ENCODE data around the gene VSIG2. TPM values are rescaled to one million over a fixed set of nuclear protein-coding genes. Genes with fewer than 3 reads are reported as not detected.

VSIG2 gene
- total RNA-seq, 1 donor from 2014 or later: not detected

DNA sequence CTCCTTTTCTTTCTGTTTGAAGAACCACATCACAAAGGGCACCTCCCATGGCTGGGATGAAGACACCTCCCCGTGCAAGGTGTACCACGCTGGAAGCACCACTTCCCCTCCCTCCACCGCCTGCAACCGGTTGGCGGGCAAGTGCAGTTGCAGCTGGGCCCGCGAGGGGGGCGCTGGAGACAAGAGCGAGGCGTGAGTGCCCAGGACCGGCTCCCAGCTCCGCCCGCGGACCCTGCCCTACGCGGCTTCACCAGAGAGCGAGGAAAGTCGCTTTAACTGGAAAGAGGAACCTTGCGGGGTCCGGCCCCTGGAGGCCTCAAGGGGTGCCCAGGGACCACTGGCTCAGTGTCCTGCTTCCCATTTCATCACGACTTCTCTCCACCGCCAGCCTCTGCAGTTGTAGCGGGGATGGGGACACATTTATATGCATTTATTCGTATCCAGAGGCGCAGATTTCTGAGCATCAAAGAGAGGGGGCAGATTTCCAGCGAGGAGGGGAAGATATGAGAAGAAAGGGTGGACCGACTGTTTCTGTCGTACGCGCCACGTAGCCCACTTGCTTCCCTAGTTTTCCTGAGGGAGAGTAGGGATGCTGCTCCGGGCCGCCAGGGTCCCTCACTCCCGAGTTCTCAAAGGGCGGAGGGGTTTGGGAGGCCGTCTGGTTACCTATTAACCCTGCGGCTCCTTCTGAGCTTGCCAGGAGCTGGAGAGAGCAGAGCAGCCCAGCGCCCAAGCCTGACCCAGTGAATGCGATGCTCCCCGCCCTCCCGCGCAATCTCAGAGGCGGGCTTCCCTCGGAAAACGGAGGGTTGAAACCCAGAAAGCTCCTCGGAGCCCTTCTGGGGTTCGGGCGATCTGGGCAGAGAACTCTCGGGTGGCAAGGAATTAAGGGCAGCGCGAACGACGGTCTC is 6.6 kb upstream of the VSIG2 start:
- H3K9ac ChIP-seq (ENCODE audit: low read depth in 1 of 3, low read length in 3 of 3): peak overlapping the region; percentile 45 to 79 (median 61)
- H3K27ac ChIP-seq (ENCODE audit: low read depth, low read length): peak overlapping the region; percentile 86
- H3K36me3 ChIP-seq (ENCODE audit: control insufficient read depth in 3 of 3, insufficient read depth in 3 of 3, low read length in 3 of 3): peaks cover 0 to 8% (median 4%) of the 10 kb centered on the region in 3 donors
- peaks cover 36 to 45% (median 44%) of the 10 kb centered on the region in 3 donors for H3K4me1 ChIP-seq (ENCODE audit: control insufficient read depth in 3 of 3, insufficient read depth in 3 of 3, low read length in 3 of 3)
- no peaks in the 10 kb centered on the region for H3K9me3 ChIP-seq (ENCODE audit: control insufficient read depth in 3 of 3, low read length in 3 of 3)
- H3K27me3 ChIP-seq (ENCODE audit: control insufficient read depth in 3 of 3, insufficient read depth in 3 of 3, low read length in 3 of 3): peaks cover 66 to 73% (median 68%) of the 10 kb centered on the region in 3 donors
- H3K4me3 ChIP-seq (ENCODE audit: low read length in 3 of 3): peak overlapping the region; percentile 50 to 66 (median 64)

DNA sequence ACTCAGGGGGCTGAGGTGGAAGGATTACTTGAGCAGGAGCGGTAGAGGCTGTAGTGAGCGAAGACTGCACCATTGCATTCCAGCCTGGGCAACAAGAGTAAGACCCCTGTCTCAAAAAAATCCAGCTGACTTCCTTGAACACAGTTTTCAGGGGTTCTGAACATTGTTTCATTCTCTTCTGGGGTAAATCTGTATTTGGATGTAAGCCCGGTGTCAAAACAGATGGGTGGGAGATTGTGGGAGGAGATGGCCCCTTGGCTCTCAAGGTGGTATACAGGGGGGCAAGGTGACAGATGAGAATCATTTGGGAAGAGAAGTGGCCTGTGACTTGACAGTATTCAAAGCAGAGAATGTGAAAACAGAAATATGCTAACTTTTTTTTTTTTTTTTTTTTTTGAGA is 5.3 kb upstream of the VSIG2 start:
- no peak overlapping the region for H3K9ac ChIP-seq (ENCODE audit: low read depth in 1 of 3, low read length in 3 of 3)
- peaks cover 59 to 72% (median 62%) of the 10 kb centered on the region in 3 donors for H3K27me3 ChIP-seq (ENCODE audit: control insufficient read depth in 3 of 3, insufficient read depth in 3 of 3, low read length in 3 of 3)
- no peaks in the 10 kb centered on the region for H3K9me3 ChIP-seq (ENCODE audit: control insufficient read depth in 3 of 3, low read length in 3 of 3)
- peaks cover 0 to 8% (median 4%) of the 10 kb centered on the region in 3 donors for H3K36me3 ChIP-seq (ENCODE audit: control insufficient read depth in 3 of 3, insufficient read depth in 3 of 3, low read length in 3 of 3)
- no peak overlapping the region for H3K27ac ChIP-seq (ENCODE audit: low read depth, low read length)
- peaks cover 25 to 39% (median 33%) of the 10 kb centered on the region in 3 donors for H3K4me1 ChIP-seq (ENCODE audit: control insufficient read depth in 3 of 3, insufficient read depth in 3 of 3, low read length in 3 of 3)
- H3K4me3 ChIP-seq (ENCODE audit: low read length in 3 of 3): no peak overlapping the region

DNA sequence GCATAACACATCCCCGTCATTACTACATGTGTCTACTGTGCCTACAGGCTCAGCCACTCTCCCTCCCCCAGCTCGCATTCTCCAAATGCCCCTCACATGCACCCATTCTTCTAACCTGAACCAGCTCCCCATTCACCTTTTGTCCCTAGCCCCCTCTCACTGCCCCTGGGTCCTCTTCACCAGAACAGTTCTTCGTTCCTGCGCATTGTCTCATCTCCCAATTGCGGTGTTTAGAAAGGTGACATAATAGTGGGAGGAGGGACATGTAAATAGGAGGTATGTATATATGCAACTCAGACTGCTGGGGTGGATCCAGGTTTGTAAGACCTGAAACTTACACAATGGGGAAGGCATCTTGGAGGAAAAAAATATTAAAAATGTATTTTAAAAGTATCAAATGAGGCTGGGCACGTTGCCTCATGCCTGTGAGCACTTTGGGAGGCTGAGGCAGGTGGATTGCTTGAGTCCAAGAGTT is 4.7 kb upstream of the VSIG2 start:
- peaks cover 24 to 36% (median 29%) of the 10 kb centered on the region in 3 donors for H3K4me1 ChIP-seq (ENCODE audit: control insufficient read depth in 3 of 3, insufficient read depth in 3 of 3, low read length in 3 of 3)
- H3K4me3 ChIP-seq (ENCODE audit: low read length in 3 of 3): no peak overlapping the region
- no peaks in the 10 kb centered on the region for H3K9me3 ChIP-seq (ENCODE audit: control insufficient read depth in 3 of 3, low read length in 3 of 3)
- peaks cover 0 to 8% (median 4%) of the 10 kb centered on the region in 3 donors for H3K36me3 ChIP-seq (ENCODE audit: control insufficient read depth in 3 of 3, insufficient read depth in 3 of 3, low read length in 3 of 3)
- H3K27me3 ChIP-seq (ENCODE audit: control insufficient read depth in 3 of 3, insufficient read depth in 3 of 3, low read length in 3 of 3): peaks cover 57 to 71% (median 57%) of the 10 kb centered on the region in 3 donors
- H3K9ac ChIP-seq (ENCODE audit: low read depth in 1 of 3, low read length in 3 of 3): no peak overlapping the region
- H3K27ac ChIP-seq (ENCODE audit: low read depth, low read length): no peak overlapping the region

DNA sequence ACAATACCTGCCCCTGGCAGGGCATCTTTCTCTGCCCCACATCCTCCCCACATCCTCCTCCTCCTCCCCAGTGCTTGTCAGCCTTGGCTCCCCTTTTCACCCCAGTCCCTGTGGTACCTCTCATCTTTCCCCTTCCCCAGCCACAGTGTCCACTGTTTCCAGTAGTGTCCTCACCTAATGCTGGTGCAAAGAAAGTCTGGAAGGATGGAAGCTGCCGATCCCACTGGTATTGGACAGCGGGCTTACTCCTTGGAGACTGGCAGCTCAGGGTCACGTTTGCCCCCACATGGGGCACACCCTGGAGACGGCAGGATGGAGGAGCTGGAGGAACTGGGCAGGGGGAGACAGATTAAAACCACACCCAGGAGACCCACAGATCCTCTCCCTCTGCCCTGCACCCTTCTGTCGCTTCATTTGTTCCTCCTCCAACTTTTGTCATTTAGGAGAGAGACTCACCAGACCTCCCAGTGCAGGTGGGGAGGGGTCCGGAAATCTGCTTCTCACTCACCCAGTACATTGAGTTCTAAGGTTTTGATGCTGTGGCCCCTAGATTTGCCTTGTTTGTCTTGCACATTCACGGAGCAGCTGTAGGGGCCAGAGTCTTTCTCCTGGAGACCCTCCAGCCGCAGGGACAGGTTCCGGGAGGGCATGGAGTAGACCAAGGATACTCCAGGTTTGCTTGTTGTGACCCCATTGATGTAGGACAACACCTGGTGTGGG is 4.1 kb upstream of the VSIG2 start:
- H3K27ac ChIP-seq (ENCODE audit: low read depth, low read length): no peak overlapping the region
- H3K9ac ChIP-seq (ENCODE audit: low read depth in 1 of 3, low read length in 3 of 3): no peak overlapping the region
- peaks cover 57 to 71% (median 57%) of the 10 kb centered on the region in 3 donors for H3K27me3 ChIP-seq (ENCODE audit: control insufficient read depth in 3 of 3, insufficient read depth in 3 of 3, low read length in 3 of 3)
- no peaks in the 10 kb centered on the region for H3K9me3 ChIP-seq (ENCODE audit: control insufficient read depth in 3 of 3, low read length in 3 of 3)
- peaks cover 0 to 8% (median 4%) of the 10 kb centered on the region in 3 donors for H3K36me3 ChIP-seq (ENCODE audit: control insufficient read depth in 3 of 3, insufficient read depth in 3 of 3, low read length in 3 of 3)
- no peak overlapping the region for H3K4me3 ChIP-seq (ENCODE audit: low read length in 3 of 3)
- peaks cover 24 to 37% (median 27%) of the 10 kb centered on the region in 3 donors for H3K4me1 ChIP-seq (ENCODE audit: control insufficient read depth in 3 of 3, insufficient read depth in 3 of 3, low read length in 3 of 3)

DNA sequence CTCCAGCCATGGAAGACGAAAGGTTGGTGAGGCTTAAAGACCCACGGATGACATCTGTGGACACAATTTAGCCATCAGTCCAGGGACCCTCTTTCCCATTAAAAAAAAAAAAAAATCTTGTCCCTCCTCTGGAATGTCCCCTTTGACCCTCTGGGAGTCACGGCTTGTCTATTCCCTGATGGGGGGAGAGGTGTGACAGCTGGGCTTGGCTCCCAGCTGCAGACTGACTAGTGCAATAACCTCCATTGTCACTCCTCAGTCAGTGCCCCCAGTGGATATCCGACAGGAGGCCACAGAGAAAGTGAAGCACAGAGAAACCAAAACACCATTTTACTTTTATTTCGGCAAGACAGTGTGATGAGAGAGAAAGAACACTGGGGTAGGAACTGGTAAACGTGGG is 2.7 kb upstream of the VSIG2 start:
- Histone ChIP-seq H3K36me3 (ENCODE audit: control insufficient read depth in 3 of 3, insufficient read depth in 3 of 3, low read length in 3 of 3) (peaks cover 0 to 8% (median 4%) of the 10 kb centered on the region in 3 donors), H3K9me3 (ENCODE audit: control insufficient read depth in 3 of 3, low read length in 3 of 3) (no peaks in the 10 kb centered on the region), H3K4me3 (ENCODE audit: low read length in 3 of 3) (no peak overlapping the region), H3K4me1 (ENCODE audit: control insufficient read depth in 3 of 3, insufficient read depth in 3 of 3, low read length in 3 of 3) (peaks cover 17 to 35% (median 18%) of the 10 kb centered on the region in 3 donors), H3K9ac (ENCODE audit: low read depth in 1 of 3, low read length in 3 of 3) (no peak overlapping the region), H3K27ac (ENCODE audit: low read depth, low read length) (no peak overlapping the region), H3K27me3 (ENCODE audit: control insufficient read depth in 3 of 3, insufficient read depth in 3 of 3, low read length in 3 of 3) (peaks cover 53 to 61% (median 54%) of the 10 kb centered on the region in 3 donors)

DNA sequence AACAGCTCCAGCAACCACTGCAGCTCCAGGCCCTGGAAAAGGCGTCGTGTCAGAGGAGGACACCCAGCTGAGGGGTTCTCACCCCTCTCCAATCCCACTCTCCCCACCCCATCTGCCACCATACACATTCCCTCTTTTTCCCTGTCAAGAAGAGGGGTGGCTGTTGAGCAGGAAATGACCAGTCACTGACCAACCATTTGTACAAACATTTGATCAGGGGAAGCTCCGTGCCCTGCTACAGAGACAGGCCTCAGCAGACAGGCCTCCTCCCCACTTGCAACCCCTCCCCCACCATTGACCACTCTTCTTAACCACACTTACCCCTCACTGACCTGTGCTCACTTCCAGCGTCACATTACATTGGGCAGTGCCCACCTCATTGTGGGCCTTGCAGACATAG is 2.3 kb upstream of the VSIG2 start:
- H3K4me3 ChIP-seq (ENCODE audit: low read length in 3 of 3): no peak overlapping the region
- H3K9me3 ChIP-seq (ENCODE audit: control insufficient read depth in 3 of 3, low read length in 3 of 3): no peaks in the 10 kb centered on the region
- peaks cover 16 to 36% (median 20%) of the 10 kb centered on the region in 3 donors for H3K4me1 ChIP-seq (ENCODE audit: control insufficient read depth in 3 of 3, insufficient read depth in 3 of 3, low read length in 3 of 3)
- H3K27me3 ChIP-seq (ENCODE audit: control insufficient read depth in 3 of 3, insufficient read depth in 3 of 3, low read length in 3 of 3): peaks cover 49 to 57% (median 53%) of the 10 kb centered on the region in 3 donors
- H3K36me3 ChIP-seq (ENCODE audit: control insufficient read depth in 3 of 3, insufficient read depth in 3 of 3, low read length in 3 of 3): peaks cover 0 to 8% (median 4%) of the 10 kb centered on the region in 3 donors
- H3K27ac ChIP-seq (ENCODE audit: low read depth, low read length): no peak overlapping the region
- no peak overlapping the region for H3K9ac ChIP-seq (ENCODE audit: low read depth in 1 of 3, low read length in 3 of 3)

DNA sequence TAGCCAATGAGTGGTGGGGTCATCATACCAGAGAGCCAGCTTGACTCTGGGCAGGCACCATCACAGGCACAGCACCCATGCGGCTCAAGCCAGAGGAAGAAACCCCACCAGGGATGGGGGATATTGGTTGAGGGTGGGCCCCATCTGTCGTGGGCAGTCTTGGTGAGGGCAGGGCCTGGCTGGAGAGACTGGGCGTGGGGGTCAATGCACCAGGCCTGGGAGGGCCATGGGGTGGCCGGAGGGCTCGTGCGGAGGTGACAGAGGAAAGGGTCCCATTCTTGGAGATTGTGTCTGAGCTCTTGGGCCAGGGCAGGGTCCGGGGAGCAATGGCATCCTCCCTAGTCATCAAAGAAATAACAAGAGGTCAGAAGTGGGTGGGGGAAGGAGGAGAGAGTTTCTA is 1.6 kb upstream of the VSIG2 start:
- no peak overlapping the region for H3K9ac ChIP-seq (ENCODE audit: low read depth in 1 of 3, low read length in 3 of 3)
- H3K9me3 ChIP-seq (ENCODE audit: control insufficient read depth in 3 of 3, low read length in 3 of 3): no peaks in the 10 kb centered on the region
- no peak overlapping the region for H3K27ac ChIP-seq (ENCODE audit: low read depth, low read length)
- peaks cover 0 to 8% (median 4%) of the 10 kb centered on the region in 3 donors for H3K36me3 ChIP-seq (ENCODE audit: control insufficient read depth in 3 of 3, insufficient read depth in 3 of 3, low read length in 3 of 3)
- H3K4me3 ChIP-seq (ENCODE audit: low read length in 3 of 3): no peak overlapping the region
- H3K4me1 ChIP-seq (ENCODE audit: control insufficient read depth in 3 of 3, insufficient read depth in 3 of 3, low read length in 3 of 3): peaks cover 13 to 34% (median 19%) of the 10 kb centered on the region in 3 donors
- H3K27me3 ChIP-seq (ENCODE audit: control insufficient read depth in 3 of 3, insufficient read depth in 3 of 3, low read length in 3 of 3): peaks cover 42 to 56% (median 53%) of the 10 kb centered on the region in 3 donors

DNA sequence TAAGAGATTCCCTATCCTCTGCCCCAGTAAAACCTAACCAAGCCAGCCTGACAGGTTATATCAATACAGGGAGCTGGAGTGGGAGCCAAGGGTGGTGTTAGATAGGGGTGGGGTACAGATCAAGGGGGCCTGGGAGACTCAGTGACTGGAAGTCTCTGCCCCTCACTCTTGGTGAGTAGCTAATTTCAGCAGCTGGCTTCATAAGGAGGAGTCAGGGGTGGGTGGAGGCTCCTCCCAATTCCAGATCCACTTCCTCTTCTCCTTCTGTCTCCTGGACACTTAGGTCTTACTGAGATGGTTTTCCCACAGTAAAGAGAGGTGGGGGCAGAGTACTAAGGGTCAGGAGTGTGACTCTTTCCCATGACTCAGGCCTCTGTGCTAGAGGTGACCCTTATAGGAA is 1.1 kb upstream of the VSIG2 start:
- H3K4me1 ChIP-seq (ENCODE audit: control insufficient read depth in 3 of 3, insufficient read depth in 3 of 3, low read length in 3 of 3): peaks cover 11 to 34% (median 15%) of the 10 kb centered on the region in 3 donors
- H3K4me3 ChIP-seq (ENCODE audit: low read length in 3 of 3): no peak overlapping the region
- no peaks in the 10 kb centered on the region for H3K9me3 ChIP-seq (ENCODE audit: control insufficient read depth in 3 of 3, low read length in 3 of 3)
- H3K9ac ChIP-seq (ENCODE audit: low read depth in 1 of 3, low read length in 3 of 3): no peak overlapping the region
- H3K27ac ChIP-seq (ENCODE audit: low read depth, low read length): no peak overlapping the region
- peaks cover 42 to 54% (median 52%) of the 10 kb centered on the region in 3 donors for H3K27me3 ChIP-seq (ENCODE audit: control insufficient read depth in 3 of 3, insufficient read depth in 3 of 3, low read length in 3 of 3)
- peaks cover 0 to 8% (median 4%) of the 10 kb centered on the region in 3 donors for H3K36me3 ChIP-seq (ENCODE audit: control insufficient read depth in 3 of 3, insufficient read depth in 3 of 3, low read length in 3 of 3)

DNA sequence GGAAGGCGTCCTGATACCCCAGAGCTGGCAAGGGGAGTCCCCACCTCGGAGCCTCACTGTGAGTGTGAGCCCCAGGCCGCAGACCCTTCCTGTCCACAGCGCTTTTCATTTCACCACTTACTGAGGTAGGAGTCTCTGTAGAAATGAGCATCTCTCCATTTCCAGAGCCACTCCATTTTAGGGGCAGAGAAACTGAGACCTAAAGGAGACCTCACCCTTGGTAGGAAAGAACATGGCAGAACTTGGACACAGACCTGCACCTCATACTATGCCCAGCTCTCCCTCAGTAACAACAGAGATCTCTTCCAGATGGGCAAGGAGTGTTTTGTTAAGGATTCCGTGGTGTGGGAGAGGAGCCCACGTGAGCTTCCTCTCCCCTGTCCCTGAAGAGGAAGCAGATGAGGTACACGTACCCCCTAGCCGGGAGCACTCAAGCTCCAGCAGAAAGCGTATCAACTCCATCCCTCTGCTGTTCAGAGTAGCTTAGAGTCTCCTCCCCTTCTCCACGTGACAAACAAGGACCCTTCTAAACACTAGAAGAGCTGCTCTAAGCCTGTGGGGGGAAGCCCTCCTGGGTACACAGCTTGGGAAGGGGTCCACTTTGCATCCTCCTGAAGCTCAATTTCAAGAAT is 532 bp upstream of the VSIG2 start:
- H3K9ac ChIP-seq (ENCODE audit: low read depth in 1 of 3, low read length in 3 of 3): no peak overlapping the region
- H3K27me3 ChIP-seq (ENCODE audit: control insufficient read depth in 3 of 3, insufficient read depth in 3 of 3, low read length in 3 of 3): peaks cover 39 to 51% (median 50%) of the 10 kb centered on the region in 3 donors
- no peaks in the 10 kb centered on the region for H3K9me3 ChIP-seq (ENCODE audit: control insufficient read depth in 3 of 3, low read length in 3 of 3)
- H3K4me3 ChIP-seq (ENCODE audit: low read length in 3 of 3): no peak overlapping the region
- H3K4me1 ChIP-seq (ENCODE audit: control insufficient read depth in 3 of 3, insufficient read depth in 3 of 3, low read length in 3 of 3): peaks cover 12 to 32% (median 14%) of the 10 kb centered on the region in 3 donors
- H3K36me3 ChIP-seq (ENCODE audit: control insufficient read depth in 3 of 3, insufficient read depth in 3 of 3, low read length in 3 of 3): peaks cover 0 to 8% (median 4%) of the 10 kb centered on the region in 3 donors
- H3K27ac ChIP-seq (ENCODE audit: low read depth, low read length): no peak overlapping the region
